ENCODE results near the gene RAP2A.

Gene RAP2A

DNA sequence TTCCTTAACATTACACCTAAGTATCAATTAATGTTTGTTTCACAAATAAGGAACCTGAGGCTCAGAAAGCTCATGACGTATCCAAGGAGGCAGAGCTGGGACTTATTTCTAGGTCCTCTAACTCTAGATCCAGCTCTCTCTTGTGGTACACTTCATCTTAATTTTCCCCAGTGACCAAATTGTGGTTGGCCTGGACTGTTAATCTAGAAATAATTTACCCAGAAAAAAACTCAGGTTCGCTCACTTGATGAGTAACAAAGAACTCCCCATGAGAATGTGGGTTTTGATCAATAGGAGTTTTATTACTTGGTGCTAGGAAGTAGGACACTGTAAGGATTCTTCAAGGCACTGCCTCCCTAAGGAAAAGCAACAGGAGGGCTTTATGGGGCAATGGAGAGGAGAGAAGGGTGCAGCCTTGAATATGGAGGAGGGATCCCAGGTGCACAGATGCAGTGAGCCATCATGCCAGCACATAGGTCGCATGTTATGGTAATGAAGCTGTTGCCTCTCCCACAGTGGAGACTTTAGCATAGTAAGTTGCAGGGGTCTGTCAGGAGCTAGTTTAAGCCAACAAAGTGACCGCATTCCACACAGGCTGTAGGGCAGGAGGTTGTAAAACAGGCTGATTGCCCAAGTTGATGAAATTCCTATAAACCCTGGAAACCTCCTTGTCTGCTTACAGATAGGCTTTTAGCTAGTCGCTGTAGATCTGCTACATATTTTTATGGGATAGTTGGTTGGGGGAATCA lies 14.7 kb downstream of the RAP2A start:
- DNase-seq (ENCODE audit: low spot score), result no peak

GRCh38 chr13:97454699-97455098 lies 20.7 kb downstream of the RAP2A start:
- no peak for DNase-seq (ENCODE audit: low spot score)

- DNase-seq (ENCODE audit: low spot score), result no peak
Measured at GRCh38 chr13:97456047-97456446, 22.1 kb downstream of the RAP2A start.

- no peak for DNase-seq (ENCODE audit: low spot score)
Measured at GRCh38 chr13:97459215-97459777, 25.3 kb downstream of the RAP2A start.

DNA sequence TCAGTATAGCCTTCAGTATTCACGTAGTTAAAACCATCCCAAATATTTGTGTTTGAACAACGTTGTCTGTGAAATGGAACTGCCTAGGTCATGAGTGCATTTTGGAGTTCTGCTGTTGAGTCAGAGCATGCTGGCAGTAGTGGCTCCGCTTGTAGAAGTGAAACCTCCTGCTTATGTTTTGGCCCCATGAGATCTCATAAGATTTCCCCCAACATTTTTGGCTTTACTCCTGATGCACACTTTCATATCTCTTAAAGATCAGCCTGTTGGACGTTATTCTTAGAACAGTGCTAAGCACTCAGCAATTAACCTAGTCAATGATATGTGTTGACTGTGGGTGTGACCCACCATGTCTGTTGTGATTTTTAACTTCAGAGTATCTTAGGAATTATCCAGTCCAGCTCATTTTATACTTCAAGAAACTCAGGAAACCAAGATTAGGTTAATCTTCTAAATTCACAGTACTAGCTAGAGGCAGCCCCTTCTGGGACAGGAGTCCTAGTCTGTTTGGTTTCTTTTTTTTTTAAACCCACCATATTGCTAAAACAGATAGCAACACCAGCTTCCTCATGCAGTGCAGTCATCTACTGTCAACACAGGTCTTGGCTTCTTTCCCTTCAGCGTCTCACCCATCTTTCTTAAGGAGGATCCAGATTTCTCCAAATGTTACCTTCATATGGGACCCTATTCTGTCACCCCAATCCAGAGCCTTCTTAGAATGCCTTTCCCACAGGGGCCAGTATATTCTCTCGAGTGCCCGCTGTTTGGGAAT lies 26.2 kb downstream of the RAP2A start:
- DNase-seq (ENCODE audit: low spot score), result no peak

- DNase-seq (ENCODE audit: low spot score), result no peak
Measured at GRCh38 chr13:97460853-97461252, 26.9 kb downstream of the RAP2A start.

GRCh38 chr13:97464561-97464960 lies 30.6 kb downstream of the RAP2A start:
- no peak for DNase-seq (ENCODE audit: low spot score)

- DNase-seq (ENCODE audit: low spot score), result no peak
Measured at GRCh38 chr13:97466722-97467121, 32.8 kb downstream of the RAP2A start.

- no peak for DNase-seq (ENCODE audit: low spot score)
Measured at GRCh38 chr13:97468331-97468730, 34.4 kb downstream of the RAP2A start.

- no peak for DNase-seq (ENCODE audit: low spot score)
Measured at GRCh38 chr13:97471711-97472110, 37.7 kb downstream of the RAP2A start.

DNA sequence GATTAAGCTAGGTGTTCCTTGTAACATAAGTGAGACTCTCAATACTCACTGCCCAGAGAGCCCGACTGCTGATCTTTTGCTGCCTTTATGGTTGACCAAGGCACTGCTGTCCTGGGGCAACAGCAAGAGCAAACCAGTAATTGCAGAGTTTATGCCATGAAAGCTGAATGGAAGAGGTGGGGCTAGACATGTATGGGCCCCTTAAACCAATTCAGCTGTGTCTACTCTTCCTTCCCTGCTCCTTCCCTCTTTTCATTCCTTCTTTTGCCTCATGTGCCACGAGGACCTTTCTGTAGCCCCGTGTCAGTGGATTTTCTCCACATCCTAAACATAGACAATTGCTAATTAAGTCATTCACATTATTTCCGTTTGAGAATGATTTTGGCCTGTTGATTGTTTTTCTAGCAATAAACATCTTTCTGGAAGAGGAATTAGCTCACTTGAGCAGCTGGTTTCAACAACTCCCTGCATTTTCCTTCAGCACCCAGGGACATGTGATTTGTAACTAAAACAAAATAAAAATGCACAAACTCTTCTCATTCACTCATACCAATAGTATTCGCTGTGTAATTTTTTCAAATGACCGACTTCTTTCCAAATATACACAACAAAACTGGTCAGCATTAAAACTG lies 40.5 kb downstream of the RAP2A start:
- no peak for DNase-seq (ENCODE audit: low spot score)

GRCh38 chr13:97475011-97475410 lies 41.0 kb downstream of the RAP2A start:
- no peak for DNase-seq (ENCODE audit: low spot score)

DNA sequence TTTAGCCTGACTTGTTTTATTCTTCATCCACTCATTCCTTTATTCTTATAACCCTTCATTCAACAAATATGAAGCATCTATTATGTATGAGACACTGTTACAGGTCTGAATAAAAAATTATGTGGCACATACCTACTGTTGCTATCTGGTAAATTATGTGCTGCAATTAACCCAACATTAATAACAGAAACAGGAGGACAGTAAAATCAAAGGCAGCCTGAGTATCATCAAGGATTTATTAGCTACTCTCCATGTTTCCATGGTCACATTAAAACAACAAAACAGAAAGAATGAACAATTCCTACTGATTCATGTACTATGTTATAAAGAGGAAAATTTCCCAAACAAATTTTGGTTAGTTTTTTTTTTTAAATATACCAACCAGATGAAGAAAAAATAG lies 43.9 kb downstream of the RAP2A start:
- no peak for DNase-seq (ENCODE audit: low spot score)

DNA sequence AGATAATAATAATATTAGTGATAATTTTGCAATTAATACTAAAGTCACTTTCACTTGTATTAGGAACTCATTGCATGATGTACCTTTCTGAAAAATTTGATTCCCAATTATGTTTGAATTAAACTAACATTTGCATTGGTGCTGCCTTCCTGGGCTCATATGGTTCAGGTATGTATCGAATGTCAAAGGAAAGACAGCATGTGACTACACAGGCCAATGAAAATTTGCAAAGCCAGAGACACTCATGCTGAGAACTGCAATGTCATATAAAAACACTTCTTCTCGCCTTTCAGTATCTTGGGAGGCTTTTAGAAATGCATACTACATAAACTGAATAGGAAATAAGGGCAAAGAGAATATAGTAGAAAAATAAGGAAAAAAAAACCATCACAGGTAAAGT lies 44.3 kb downstream of the RAP2A start:
- no peak for DNase-seq (ENCODE audit: low spot score)

GRCh38 chr13:97483465-97483864 lies 49.5 kb downstream of the RAP2A start:
- no peak for DNase-seq (ENCODE audit: low spot score)

GRCh38 chr13:97484301-97484700 lies 50.3 kb downstream of the RAP2A start:
- DNase-seq (ENCODE audit: low spot score), result no peak

GRCh38 chr13:97485320-97485719 lies 51.4 kb downstream of the RAP2A start:
- no peak for DNase-seq (ENCODE audit: low spot score)

DNA sequence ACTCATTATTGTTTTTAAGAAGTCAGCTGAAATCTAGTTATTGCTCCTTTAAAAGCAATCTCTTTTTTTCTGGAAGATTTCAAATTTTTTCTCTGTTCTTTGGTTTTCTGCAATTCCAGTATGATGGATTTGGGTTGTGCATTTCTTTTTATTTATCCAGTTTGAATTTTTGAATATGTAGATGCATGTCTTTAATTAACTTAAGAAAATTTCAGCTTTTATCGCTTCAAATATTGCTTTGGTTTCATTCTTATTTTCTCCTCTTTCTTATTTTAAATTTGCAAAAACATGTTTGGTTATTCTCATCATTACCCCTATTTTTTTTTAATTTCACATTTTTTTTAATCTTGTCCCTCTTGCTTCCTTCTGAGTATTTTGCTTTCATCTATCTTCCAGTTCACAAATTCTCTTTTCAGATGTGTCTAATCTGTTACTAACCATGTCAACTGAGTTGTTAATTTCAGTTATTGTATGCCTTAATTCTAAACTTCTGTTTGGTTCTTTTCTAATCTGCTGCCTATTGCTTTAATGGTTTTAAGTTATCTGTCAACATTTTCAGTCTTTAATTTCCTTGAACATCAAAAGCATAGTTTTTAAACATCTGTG lies 56.8 kb downstream of the RAP2A start:
- DNase-seq (ENCODE audit: low spot score), result no peak

DNA sequence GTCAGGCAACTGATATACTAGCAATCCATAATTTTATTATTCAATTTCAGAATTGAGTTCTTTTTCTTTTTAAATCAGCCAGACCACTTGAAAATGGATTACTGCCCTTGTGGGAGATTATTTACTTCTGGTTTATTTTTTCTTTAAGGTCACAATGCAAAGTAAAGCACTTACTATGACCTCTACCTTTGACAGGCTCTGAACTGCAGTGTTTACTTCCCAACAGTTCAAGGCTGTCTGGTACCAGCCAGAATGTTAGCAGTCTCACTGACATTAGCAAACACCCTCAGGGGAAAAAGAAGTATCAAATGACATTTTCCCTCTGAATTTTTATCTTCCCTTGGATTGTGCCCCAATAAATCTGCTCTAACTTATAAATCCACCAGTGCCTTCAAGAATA lies 57.5 kb downstream of the RAP2A start:
- no peak for DNase-seq (ENCODE audit: low spot score)

- no peak for DNase-seq (ENCODE audit: low spot score)
Measured at GRCh38 chr13:97492257-97492656, 58.3 kb downstream of the RAP2A start.

- no peak for DNase-seq (ENCODE audit: low spot score)
Measured at GRCh38 chr13:97492684-97493371, 58.9 kb downstream of the RAP2A start.

- DNase-seq (ENCODE audit: low spot score), result no peak
Measured at GRCh38 chr13:97493456-97493855, 59.5 kb downstream of the RAP2A start.
